ENCODE results near the gene SLC4A3. TPM values are rescaled to one million over a fixed set of nuclear protein-coding genes. Genes with fewer than 3 reads are reported as not detected.

SLC4A3 gene
- total RNA-seq, 2 donors from 2014 or later, result 13.4 to 20.2 TPM

DNA sequence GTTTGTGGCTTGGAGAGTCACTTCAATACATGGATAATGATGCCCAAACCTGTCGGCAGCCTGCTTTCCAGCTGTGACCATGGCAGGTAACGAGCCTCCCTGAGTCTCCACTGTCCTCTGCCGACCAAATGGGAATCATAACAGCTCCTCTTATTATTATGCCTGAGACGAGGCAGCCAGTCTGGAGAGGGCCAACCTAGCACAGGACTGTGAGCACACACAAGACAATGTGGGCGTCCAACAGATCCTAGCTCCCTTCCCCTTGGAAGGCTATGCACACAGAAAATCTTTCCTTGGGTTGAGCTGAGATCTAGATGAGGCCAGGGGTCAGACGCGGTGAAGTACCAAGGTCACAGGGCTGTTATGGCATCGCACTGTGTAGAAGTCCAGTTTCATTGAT lies 890 bp upstream of the SLC4A3 start:
- Mint-ChIP-seq H3K27ac (peak overlapping the region; percentile 74), H3K9me3 (no peaks in the 10 kb centered on the region), H3K27me3 (ENCODE audit: insufficient read depth) (peaks cover 13% of the 10 kb centered on the region), H3K36me3 (ENCODE audit: low read depth) (no peaks in the 10 kb centered on the region), H3K4me1 (no peaks in the 10 kb centered on the region), H3K4me3 (peak overlapping the region; percentile 73)
- Histone ChIP-seq H3K9ac (ENCODE audit: extremely low read depth, low read length, poor library complexity, severe bottlenecking) (no peak overlapping the region), H3K27me3 (ENCODE audit: control insufficient read depth, insufficient read depth, low read length, poor library complexity, severe bottlenecking) (peaks cover 9% of the 10 kb centered on the region), H3K4me1 (ENCODE audit: control insufficient read depth, insufficient read depth, low read length) (no peaks in the 10 kb centered on the region), H3K9me3 (ENCODE audit: control insufficient read depth, low read length) (no peaks in the 10 kb centered on the region), H3K27ac (ENCODE audit: low read depth, low read length) (no peak overlapping the region), H3K4me3 (ENCODE audit: low read length) (no peak overlapping the region), H3K36me3 (ENCODE audit: control insufficient read depth, insufficient read depth, low read length) (no peaks in the 10 kb centered on the region)
- TF ChIP-seq, protein P1, sequence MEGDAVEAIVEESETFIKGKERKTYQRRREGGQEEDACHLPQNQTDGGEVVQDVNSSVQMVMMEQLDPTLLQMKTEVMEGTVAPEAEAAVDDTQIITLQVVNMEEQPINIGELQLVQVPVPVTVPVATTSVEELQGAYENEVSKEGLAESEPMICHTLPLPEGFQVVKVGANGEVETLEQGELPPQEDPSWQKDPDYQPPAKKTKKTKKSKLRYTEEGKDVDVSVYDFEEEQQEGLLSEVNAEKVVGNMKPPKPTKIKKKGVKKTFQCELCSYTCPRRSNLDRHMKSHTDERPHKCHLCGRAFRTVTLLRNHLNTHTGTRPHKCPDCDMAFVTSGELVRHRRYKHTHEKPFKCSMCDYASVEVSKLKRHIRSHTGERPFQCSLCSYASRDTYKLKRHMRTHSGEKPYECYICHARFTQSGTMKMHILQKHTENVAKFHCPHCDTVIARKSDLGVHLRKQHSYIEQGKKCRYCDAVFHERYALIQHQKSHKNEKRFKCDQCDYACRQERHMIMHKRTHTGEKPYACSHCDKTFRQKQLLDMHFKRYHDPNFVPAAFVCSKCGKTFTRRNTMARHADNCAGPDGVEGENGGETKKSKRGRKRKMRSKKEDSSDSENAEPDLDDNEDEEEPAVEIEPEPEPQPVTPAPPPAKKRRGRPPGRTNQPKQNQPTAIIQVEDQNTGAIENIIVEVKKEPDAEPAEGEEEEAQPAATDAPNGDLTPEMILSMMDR (conservative IDR thresholded peaks at IDR 0.05), result no peak
- WGBS, 2 experiments (ENCODE audit: insufficient coverage in 1 of 2, insufficient read length in 1 of 2), result 85 to 92% methylated on average over 8 of the region's 8 CpGs
- DNase-seq, result no peak

DNA sequence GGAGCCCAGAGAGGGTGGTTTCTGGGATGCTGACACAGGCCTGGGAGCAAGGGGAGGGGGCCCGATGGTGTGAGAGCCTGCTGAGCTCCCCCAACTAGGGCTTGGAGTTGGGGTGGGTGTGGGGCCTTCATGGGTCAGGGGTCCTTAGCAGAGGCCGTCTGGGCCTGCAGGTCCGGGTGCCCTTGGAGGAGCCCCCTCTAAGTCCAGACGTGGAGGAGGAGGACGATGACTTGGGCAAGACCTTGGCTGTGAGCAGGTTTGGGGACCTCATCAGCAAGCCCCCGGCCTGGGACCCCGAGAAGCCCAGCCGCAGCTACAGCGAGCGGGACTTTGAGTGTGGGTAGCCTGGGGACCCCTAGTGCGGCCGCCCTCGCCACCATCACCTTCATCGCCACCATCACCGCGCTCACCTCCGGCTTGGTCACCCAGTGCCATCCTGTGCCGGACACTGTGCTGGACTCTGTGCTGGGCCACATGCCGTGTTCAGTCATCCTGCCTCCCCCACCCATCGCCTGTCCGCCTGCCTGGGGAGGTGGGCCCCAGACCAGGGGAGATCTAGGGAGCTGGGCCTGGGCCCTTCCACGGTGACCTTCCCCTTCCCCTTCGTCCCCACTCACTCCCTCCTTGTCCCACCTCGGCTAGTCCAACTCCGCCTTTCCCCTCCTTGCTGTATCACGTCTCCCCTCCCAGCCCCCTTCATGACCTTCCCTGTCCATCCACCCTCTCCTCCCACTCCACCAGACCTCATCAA lies 980 bp downstream of the SLC4A3 start:
- Histone ChIP-seq H3K27me3 (ENCODE audit: control insufficient read depth, insufficient read depth, low read length, poor library complexity, severe bottlenecking) (peaks cover 9% of the 10 kb centered on the region), H3K4me3 (ENCODE audit: low read length) (peak overlapping the region; percentile 73), H3K9ac (ENCODE audit: extremely low read depth, low read length, poor library complexity, severe bottlenecking) (no peak overlapping the region), H3K36me3 (ENCODE audit: control insufficient read depth, insufficient read depth, low read length) (no peaks in the 10 kb centered on the region), H3K4me1 (ENCODE audit: control insufficient read depth, insufficient read depth, low read length) (no peaks in the 10 kb centered on the region), H3K27ac (ENCODE audit: low read depth, low read length) (no peak overlapping the region), H3K9me3 (ENCODE audit: control insufficient read depth, low read length) (no peaks in the 10 kb centered on the region)
- TF ChIP-seq, protein P1 (conservative IDR thresholded peaks at IDR 0.05), result no peak
- H3K9me3 Mint-ChIP-seq, result no peaks in the 10 kb centered on the region
- H3K27ac Mint-ChIP-seq, result no peak overlapping the region
- 93 to 96% methylated on average over 15 to 26 of the region's 26 CpGs for WGBS, 2 experiments (ENCODE audit: insufficient coverage in 1 of 2, insufficient read length in 1 of 2)
- peak overlapping the region; percentile 73 for H3K4me3 Mint-ChIP-seq
- DNase-seq, result no peak
- no peaks in the 10 kb centered on the region for H3K4me1 Mint-ChIP-seq
- H3K36me3 Mint-ChIP-seq (ENCODE audit: low read depth), result peaks cover 6% of the 10 kb centered on the region
- peaks cover 5% of the 10 kb centered on the region for H3K27me3 Mint-ChIP-seq (ENCODE audit: insufficient read depth)

DNA sequence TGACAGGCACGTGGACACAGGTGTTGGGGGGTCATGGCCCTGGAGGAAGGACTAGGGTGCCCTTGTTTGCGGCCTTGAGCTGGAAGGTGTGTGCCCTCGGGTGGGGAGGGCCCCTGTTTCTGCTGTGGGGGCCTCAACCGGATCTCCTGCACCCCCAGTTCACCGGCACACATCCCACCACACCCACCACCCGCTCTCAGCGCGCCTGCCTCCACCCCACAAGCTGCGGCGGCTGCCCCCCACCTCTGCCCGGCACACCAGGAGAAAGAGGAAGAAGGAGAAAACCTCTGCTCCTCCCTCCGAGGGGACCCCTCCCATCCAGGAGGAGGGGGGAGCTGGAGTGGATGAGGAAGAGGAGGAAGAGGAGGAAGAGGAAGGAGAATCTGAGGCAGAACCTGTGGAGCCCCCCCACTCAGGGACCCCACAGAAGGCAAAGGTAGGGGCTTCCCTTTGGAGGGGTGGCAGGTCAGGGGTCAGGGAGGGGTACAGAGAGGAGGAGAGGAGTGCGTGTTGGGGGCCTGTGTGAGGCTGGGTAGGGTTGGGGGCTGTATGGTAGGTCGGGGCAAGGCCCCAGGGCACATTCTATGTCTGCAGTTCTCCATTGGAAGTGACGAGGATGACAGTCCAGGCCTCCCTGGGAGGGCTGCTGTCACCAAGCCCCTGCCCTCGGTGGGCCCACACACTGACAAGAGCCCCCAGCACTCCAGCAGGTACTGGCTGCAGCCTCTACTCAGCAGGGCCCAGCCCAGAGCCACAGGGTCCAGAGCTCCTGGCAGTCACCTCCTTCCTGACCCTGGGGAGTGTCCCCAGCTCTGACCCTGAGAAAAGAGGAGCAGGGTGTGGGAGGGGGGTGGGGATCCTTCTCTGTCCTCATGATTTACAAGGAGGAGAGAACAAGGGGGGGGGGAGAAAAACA lies 1.8 kb downstream of the SLC4A3 start:
- Mint-ChIP-seq H3K4me3 (peak overlapping the region; percentile 73), H3K9me3 (no peaks in the 10 kb centered on the region), H3K27me3 (ENCODE audit: insufficient read depth) (peaks cover 4% of the 10 kb centered on the region), H3K36me3 (ENCODE audit: low read depth) (peaks cover 7% of the 10 kb centered on the region), H3K27ac (no peak overlapping the region), H3K4me1 (no peaks in the 10 kb centered on the region)
- 87% methylated on average over 11 of the region's 16 CpGs; no CpG with 5 or more reads in 1 of the 2 experiments for WGBS, 2 experiments (ENCODE audit: insufficient coverage in 1 of 2, insufficient read length in 1 of 2)
- Histone ChIP-seq H3K4me1 (ENCODE audit: control insufficient read depth, insufficient read depth, low read length) (no peaks in the 10 kb centered on the region), H3K36me3 (ENCODE audit: control insufficient read depth, insufficient read depth, low read length) (no peaks in the 10 kb centered on the region), H3K27me3 (ENCODE audit: control insufficient read depth, insufficient read depth, low read length, poor library complexity, severe bottlenecking) (peaks cover 9% of the 10 kb centered on the region), H3K27ac (ENCODE audit: low read depth, low read length) (no peak overlapping the region), H3K9ac (ENCODE audit: extremely low read depth, low read length, poor library complexity, severe bottlenecking) (no peak overlapping the region), H3K4me3 (ENCODE audit: low read length) (no peak overlapping the region), H3K9me3 (ENCODE audit: control insufficient read depth, low read length) (no peaks in the 10 kb centered on the region)
- TF ChIP-seq, protein P1 (conservative IDR thresholded peaks at IDR 0.05), result no peak
- no peak for DNase-seq

All from endodermal cell (in vitro differentiated cells).